Sigmoid colon (tissue), 7 donors: ENCODE measurements around the gene TAS2R40. TPM values are rescaled to one million over a fixed set of nuclear protein-coding genes. Genes with fewer than 3 reads are reported as not detected.
"Not testable (repeated sequence)": the region's sequence is repeated elsewhere in the genome, so short reads cannot be mapped to it uniquely, and the experiment has no call there.

Experiments used
- DNase-seq: peaks from one replicate; pipeline ENCODE4 v3.0.0-alpha.2; 2019
- H3K27ac ChIP-seq, 4 donors: fragments of 200-600 bp; sonication (generic); one replicate each; pipeline ENCODE4 v1.5.1; 2016 to 2019; ENCODE audit warnings: mild to moderate bottlenecking in 1 of 4
- H3K27me3 ChIP-seq, 3 donors: fragments of 200-600 bp; sonication (generic); one replicate each; pipeline ENCODE4 v1.5.1; 2019; ENCODE audit warnings: mild to moderate bottlenecking in 1 of 3
- H3K36me3 ChIP-seq, 4 donors: fragments of 200-600 bp; sonication (generic); one replicate each; pipeline ENCODE4 v1.5.1; 2016 to 2019
- H3K4me1 ChIP-seq, 4 donors: fragments of 200-600 bp; sonication (generic); one replicate each; pipeline ENCODE4 v1.5.1; 2017 to 2019
- H3K4me3 ChIP-seq, 4 donors: fragments of 200-600 bp; sonication (generic); one replicate each; pipeline ENCODE4 v1.5.1; 2017 to 2019; ENCODE audit warnings: mild to moderate bottlenecking in 2 of 4, moderate library complexity in 1 of 4
- H3K9me3 ChIP-seq, 4 donors: fragments of 200-600 bp in 3 of 4; sonication (generic) in 3 of 4; one replicate each; pipeline versions ENCODE4 v1.5.1 to v1.6.1; 2013 to 2019
- EP300 ChIP-seq, 4 donors: sonication (generic); formaldehyde crosslinking; IDR thresholded peaks; one replicate each; pipeline ENCODE4 v1.6.1; 2017; ENCODE audit warnings: antibody characterized with exemption in 4 of 4
- POLR2A ChIP-seq, 2 donors: fragments of 450-650 bp; IDR thresholded peaks; one replicate each; pipeline ENCODE4 v1.6.1; 2016; ENCODE audit warnings: antibody characterized with exemption in 2 of 2, mild to moderate bottlenecking in 2 of 2, moderate library complexity in 2 of 2
- POLR2AphosphoS5 ChIP-seq, 4 donors: sonication (generic); formaldehyde crosslinking; IDR thresholded peaks; one replicate each; pipeline ENCODE4 v1.6.1; 2017; ENCODE audit warnings: antibody characterized with exemption in 4 of 4
- WGBS, 2 donors: extraction: QIAGEN DNeasy Blood & Tissue Kit; methylation state at CpG; one replicate each; pipeline ENCODE4 v1.1.7; 2013; 5-methylcytosine and 5-hydroxymethylcytosine counted together
- intact Hi-C: fragments of 100-400 bp; cut with DNase I; formaldehyde crosslinking; loops from one replicate; pipeline ENCODE4 v1.15.1; 2023
- polyA plus RNA-seq, 3 donors: library from polyadenylated mRNA; stranded (reverse); fragments of 200-250 nt; gene quantifications; one replicate each; pipeline ENCODE4 v1.2.3, GENCODE V29; 2013
- small RNA-seq, 3 donors: library from RNA; depleted of rRNA; stranded (forward); fragments of <200 nt; gene quantifications; one replicate each; pipeline ENCODE3, GENCODE V24; 2016
- total RNA-seq, 4 donors: library from RNA; depleted of rRNA; stranded (reverse); fragments of >200 nt; gene quantifications; one replicate each; pipeline ENCODE4 v1.1.0, GENCODE V29; 2016
- TF ChIP-seq, protein P1 (sequence below), 4 experiments: fragments of 450-650 bp in 3 of 4; fragments of 200-600 bp in 1 of 4; IDR thresholded peaks; one replicate each; pipeline ENCODE4 v1.5.1; 2016 to 2019; ENCODE audit warnings: antibody characterized with exemption in 4 of 4, mild to moderate bottlenecking in 3 of 4, moderate library complexity in 2 of 4
- donor health status: healthy with polysubstance abuse.
- donor health status: Bipolar disorder and iron deficiency.
- donor health status: healthy.

Gene TAS2R40
- total and polyA plus RNA-seq, 7 donors: not detected

DNA sequence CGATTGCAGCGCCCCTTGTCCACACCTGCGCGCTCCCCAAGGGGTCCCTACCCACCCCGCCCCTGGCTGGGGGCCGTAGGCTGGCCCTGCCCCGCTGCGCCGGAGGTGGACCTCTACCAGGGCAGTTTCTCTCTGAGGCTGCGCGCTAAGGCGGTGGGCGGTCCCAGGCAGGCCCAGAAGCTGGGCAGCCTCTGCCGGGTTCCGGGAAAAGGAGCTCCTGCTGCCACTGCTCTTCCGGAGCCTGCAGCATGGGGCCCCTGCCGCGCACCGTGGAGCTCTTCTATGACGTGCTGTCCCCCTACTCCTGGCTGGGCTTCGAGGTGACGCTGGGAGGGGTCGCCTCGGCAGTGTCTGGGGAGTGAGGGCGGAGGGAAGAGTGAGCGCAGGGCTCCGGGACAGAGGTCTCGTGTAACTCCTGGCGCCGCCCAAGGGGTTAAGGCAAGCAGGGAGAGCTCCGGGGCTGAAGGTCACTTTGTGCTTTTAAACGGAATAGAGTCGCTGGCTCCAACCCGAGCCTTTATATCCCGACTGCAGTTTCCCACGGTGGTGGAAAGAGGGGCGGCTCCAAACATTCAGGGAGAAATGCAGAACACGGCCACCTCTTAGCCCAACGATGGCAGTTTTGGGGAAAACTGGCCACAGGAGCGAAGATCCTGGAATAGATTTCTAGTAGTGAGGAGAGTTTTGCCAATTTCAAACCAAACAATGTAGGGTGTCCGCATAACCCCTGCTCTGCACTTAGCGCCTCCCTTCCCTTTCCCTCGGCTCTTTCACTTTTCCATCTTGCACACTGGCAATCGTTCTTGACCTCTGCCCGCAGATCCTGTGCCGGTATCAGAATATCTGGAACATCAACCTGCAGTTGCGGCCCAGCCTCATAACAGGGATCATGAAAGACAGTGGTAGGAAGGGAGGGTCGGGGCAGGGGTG, 41.7 kb downstream of the TAS2R40 start, which contains the start of gene GSTK1:
GSTK1 (plus strand) TSS at position 176 of the 930 bp plus-strand sequence; CDS start at position 249, 73 bp downstream.
- Histone ChIP-seq H3K27me3 (no peaks in the 10 kb centered on the region), H3K4me3 (peak within 1 kb of the TSS; percentile 79 to 83 (median 80)), H3K27ac (peak within 1 kb of the TSS; percentile 82 to 89 (median 87)), H3K9me3 (no peaks in the 10 kb centered on the region), H3K36me3 (peaks cover 8 to 25% (median 16%) of the 10 kb centered on the region in 4 donors), H3K4me1 (peaks cover 0 to 28% (median 20%) of the 10 kb centered on the region in 4 donors)
- TF ChIP-seq POLR2A (IDR thresholded peaks at IDR 0.05) (peak; percentile 48 to 87), POLR2AphosphoS5 (IDR thresholded peaks at IDR 0.05) (peak; percentile 59 to 90 (median 80))
- TF ChIP-seq, protein P1, sequence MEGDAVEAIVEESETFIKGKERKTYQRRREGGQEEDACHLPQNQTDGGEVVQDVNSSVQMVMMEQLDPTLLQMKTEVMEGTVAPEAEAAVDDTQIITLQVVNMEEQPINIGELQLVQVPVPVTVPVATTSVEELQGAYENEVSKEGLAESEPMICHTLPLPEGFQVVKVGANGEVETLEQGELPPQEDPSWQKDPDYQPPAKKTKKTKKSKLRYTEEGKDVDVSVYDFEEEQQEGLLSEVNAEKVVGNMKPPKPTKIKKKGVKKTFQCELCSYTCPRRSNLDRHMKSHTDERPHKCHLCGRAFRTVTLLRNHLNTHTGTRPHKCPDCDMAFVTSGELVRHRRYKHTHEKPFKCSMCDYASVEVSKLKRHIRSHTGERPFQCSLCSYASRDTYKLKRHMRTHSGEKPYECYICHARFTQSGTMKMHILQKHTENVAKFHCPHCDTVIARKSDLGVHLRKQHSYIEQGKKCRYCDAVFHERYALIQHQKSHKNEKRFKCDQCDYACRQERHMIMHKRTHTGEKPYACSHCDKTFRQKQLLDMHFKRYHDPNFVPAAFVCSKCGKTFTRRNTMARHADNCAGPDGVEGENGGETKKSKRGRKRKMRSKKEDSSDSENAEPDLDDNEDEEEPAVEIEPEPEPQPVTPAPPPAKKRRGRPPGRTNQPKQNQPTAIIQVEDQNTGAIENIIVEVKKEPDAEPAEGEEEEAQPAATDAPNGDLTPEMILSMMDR (IDR thresholded peaks at IDR 0.05): no peak
- intact Hi-C loops: loop anchor here (2.0 to 5.0 kb wide), 2 partner anchors 25 to 119 kb away; partner anchors contain the start of genes CASP2 and ZYX
- DNase-seq: peak; percentile 90
- WGBS, 2 donors: 1% methylated on average over 48 of the region's 48 CpGs

DNA sequence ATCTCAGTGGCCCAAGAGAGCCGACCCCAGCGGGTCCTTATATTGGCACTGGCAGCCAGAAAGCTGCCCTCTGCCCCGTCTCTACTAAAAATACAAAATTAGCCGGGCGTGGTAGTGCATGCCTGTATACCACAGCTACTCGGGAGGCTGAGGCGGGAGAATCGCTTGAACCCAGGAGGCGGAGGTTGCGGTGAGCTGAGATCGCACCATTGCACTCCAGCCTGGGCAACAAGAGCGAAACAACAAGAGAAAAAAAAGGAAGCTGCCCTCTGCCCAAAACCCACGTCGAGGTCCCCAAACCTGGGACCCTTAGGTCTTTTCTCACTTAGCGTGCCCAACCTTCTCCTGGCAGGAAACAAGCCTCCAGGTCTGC, 42.3 kb downstream of the TAS2R40 start:
- intact Hi-C loops: loop anchor here (2.0 to 5.0 kb wide), 2 partner anchors 25 to 118 kb away; partner anchors contain the start of genes CASP2 and ZYX
- DNase-seq, H3K9me3 ChIP-seq, H3K27me3 ChIP-seq: not testable (repeated sequence)
- peak overlapping the region; percentile 82 to 89 (median 87) for H3K27ac ChIP-seq
- peaks cover 14 to 31% (median 20%) of the 10 kb centered on the region in 4 donors for H3K36me3 ChIP-seq
- peaks cover 0 to 22% (median 17%) of the 10 kb centered on the region in 4 donors for H3K4me1 ChIP-seq
- WGBS, 2 donors: 12 to 53% methylated on average over 15 of the region's 15 CpGs
- H3K4me3 ChIP-seq: peak overlapping the region; percentile 79 to 83 (median 80)

DNA sequence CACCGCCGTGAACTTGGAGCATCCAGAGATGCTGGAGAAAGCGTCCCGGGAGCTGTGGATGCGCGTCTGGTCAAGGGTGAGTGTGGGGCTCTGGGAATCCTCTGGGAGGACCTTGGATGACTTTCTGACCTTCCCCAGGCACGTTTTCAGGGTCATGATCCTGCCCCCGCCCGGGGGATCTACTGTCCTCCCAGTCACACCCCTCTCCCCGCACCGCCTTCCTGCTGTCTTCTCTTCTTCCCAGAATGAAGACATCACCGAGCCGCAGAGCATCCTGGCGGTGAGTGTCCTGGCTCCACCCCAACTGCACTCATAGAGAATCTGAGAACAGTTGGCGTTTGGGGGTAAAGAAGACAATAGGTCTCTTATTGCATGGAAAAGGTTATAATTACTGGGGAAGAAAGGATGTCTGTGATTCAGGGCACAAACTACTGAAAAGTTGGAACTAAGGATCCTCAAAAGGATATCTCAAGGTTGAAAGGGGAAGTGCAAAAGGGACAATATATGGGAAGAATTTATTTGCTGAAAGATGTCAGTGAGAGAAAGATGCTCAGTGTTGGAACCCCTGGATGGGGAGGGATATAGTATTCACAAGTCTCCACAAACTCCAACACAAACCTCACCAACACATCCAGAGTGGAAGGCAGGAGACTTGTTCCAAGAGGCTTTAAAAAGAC, 43.3 kb downstream of the TAS2R40 start:
- peak overlapping the region in 1 of 4 donors; percentile 88 for H3K27ac ChIP-seq
- no peaks in the 10 kb centered on the region for H3K27me3 ChIP-seq
- H3K4me1 ChIP-seq: peaks cover 0 to 22% (median 17%) of the 10 kb centered on the region in 4 donors
- intact Hi-C loops: loop anchor here (2.0 kb wide), 1 partner anchor 24 kb away; the partner anchor contains the start of gene CASP2
- no peaks in the 10 kb centered on the region for H3K9me3 ChIP-seq
- no peak for TF ChIP-seq POLR2A (IDR thresholded peaks at IDR 0.05)
- no peak for TF ChIP-seq EP300 (IDR thresholded peaks at IDR 0.05)
- H3K4me3 ChIP-seq: peak overlapping the region in 1 of 4 donors; percentile 83
- peaks cover 14 to 41% (median 25%) of the 10 kb centered on the region in 4 donors for H3K36me3 ChIP-seq
- DNase-seq: no peak
- WGBS, 2 donors: 69 to 83% methylated on average over 15 of the region's 15 CpGs

DNA sequence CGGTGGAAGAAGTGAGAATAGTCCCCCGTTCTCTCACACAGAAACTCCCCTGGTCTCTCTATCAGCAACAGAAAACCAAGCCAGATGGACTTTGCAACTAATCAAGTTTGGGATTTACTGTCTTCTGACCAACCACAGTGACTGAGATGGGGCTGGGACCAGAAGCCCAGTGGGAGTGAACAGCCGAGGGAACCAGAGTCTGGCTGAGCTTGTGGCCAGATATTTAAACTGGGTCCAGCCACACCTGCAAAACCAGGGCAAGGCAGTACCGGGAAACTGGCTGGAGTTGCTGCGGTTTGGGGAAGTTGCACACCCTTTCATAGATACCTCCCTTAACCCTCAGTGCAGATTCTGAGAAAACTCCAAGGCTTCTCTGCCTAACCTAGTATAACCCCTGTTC, 47.4 kb downstream of the TAS2R40 start:
- H3K4me1 ChIP-seq: peaks cover 0 to 12% (median 10%) of the 10 kb centered on the region in 4 donors
- no peaks in the 10 kb centered on the region for H3K9me3 ChIP-seq
- 17 to 46% methylated on average over 5 of the region's 5 CpGs for WGBS, 2 donors
- no peak overlapping the region for H3K4me3 ChIP-seq
- DNase-seq: no peak
- intact Hi-C loops: no loop called here
- H3K27me3 ChIP-seq: no peaks in the 10 kb centered on the region
- TF ChIP-seq, protein P1 (IDR thresholded peaks at IDR 0.05): no peak
- TF ChIP-seq EP300 (IDR thresholded peaks at IDR 0.05): no peak
- no peak for TF ChIP-seq POLR2AphosphoS5 (IDR thresholded peaks at IDR 0.05)
- no peak for TF ChIP-seq POLR2A (IDR thresholded peaks at IDR 0.05)
- peaks cover 14 to 42% (median 25%) of the 10 kb centered on the region in 4 donors for H3K36me3 ChIP-seq
- H3K27ac ChIP-seq: no peak overlapping the region

DNA sequence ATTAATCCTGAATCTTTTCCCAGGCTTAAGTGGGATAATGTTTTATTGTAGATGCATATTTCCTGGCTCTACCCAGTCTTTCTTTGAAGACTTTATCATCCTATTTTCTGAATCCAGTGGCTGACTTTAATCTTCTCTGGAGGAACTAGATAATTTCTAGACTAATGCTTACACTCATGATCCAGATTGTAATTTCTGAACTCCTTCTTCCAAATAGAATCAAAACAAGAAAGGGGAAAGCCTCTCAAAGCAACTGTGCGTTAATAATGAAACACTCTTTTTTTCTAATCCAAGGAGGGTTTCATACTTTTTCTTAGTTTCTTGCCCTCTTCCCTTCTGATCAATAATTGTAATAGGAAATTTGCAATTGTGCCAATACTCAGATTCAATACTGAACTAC, 49.4 kb downstream of the TAS2R40 start:
- Histone ChIP-seq H3K4me1 (no peaks in the 10 kb centered on the region), H3K36me3 (peaks cover 14 to 37% (median 25%) of the 10 kb centered on the region in 4 donors), H3K9me3 (no peaks in the 10 kb centered on the region), H3K27me3 (no peaks in the 10 kb centered on the region), H3K4me3 (no peak overlapping the region), H3K27ac (no peak overlapping the region)
- 86 to 91% methylated on average over 1 of the region's 1 CpG for WGBS, 2 donors
- no peak for DNase-seq
- intact Hi-C loops: no loop called here
- TF ChIP-seq, protein P1 (IDR thresholded peaks at IDR 0.05): no peak
- TF ChIP-seq POLR2AphosphoS5 (IDR thresholded peaks at IDR 0.05) (no peak), EP300 (IDR thresholded peaks at IDR 0.05) (no peak), POLR2A (IDR thresholded peaks at IDR 0.05) (no peak)

Small RNA genes lying within 50 kb of the gene (small RNA-seq; reads per million reads assigned to genes)
- 0 reads per million in 3 donors for gene AC073342.3

Other genes with a start within 250 kb of the TAS2R40 start
- not detected for gene OR9A2, start 194.9 kb upstream of the TAS2R40 start, total RNA-seq
- not detected for gene OR9A2, start 194.9 kb upstream of the TAS2R40 start, polyA plus RNA-seq
- gene OR6V1, start 169.7 kb upstream of the TAS2R40 start, total RNA-seq: not detected
- not detected for gene OR6V1, start 169.7 kb upstream of the TAS2R40 start, polyA plus RNA-seq
- gene PIP, start 90.0 kb upstream of the TAS2R40 start, total RNA-seq: not detected
- not detected for gene PIP, start 90.0 kb upstream of the TAS2R40 start, polyA plus RNA-seq
- gene TAS2R39, start 38.6 kb upstream of the TAS2R40 start, total RNA-seq: not detected
- not detected for gene TAS2R39, start 38.6 kb upstream of the TAS2R40 start, polyA plus RNA-seq
- 100 to 1,000 TPM; 111 to 168 (median 134) TPM for gene GSTK1, start 41.4 kb downstream of the TAS2R40 start, total RNA-seq
- 100 to 1,000 TPM; 158 to 247 (median 234) TPM for gene GSTK1, start 41.4 kb downstream of the TAS2R40 start, polyA plus RNA-seq
- gene TMEM139, start 62.9 kb downstream of the TAS2R40 start, total RNA-seq: under 1 TPM in 1 of 4 donors, not detected in 3; 0.71 TPM
- gene TMEM139, start 62.9 kb downstream of the TAS2R40 start, polyA plus RNA-seq: 10 to 100 TPM; 26.4 to 58.5 (median 54.8) TPM
- gene CASP2, start 66.3 kb downstream of the TAS2R40 start, total RNA-seq: 10 to 100 TPM in 1 of 4 donors, 1 to 10 TPM in 3; 7.1 to 14.4 (median 7.8) TPM
- 10 to 100 TPM in 1 of 3 donors, 1 to 10 TPM in 2; 6.0 to 16.2 (median 6.0) TPM for gene CASP2, start 66.3 kb downstream of the TAS2R40 start, polyA plus RNA-seq
- gene CLCN1, start 94.1 kb downstream of the TAS2R40 start, total RNA-seq: under 1 TPM in 1 of 4 donors, not detected in 3; 0.14 TPM
- gene CLCN1, start 94.1 kb downstream of the TAS2R40 start, polyA plus RNA-seq: under 1 TPM in 1 of 3 donors, not detected in 2; 0.15 TPM
- gene FAM131B, start 140.7 kb downstream of the TAS2R40 start, total RNA-seq: 10 to 100 TPM in 1 of 4 donors, 1 to 10 TPM in 3; 6.4 to 15.7 (median 6.8) TPM
- gene FAM131B, start 140.7 kb downstream of the TAS2R40 start, polyA plus RNA-seq: 1 to 10 TPM in 1 of 3 donors, under 1 TPM in 2; under 0.01 to 2.0 (median under 0.01) TPM
- 100 to 1,000 TPM in 2 of 4 donors, 10 to 100 TPM in 2; 67.3 to 218 (median 120) TPM for gene ZYX, start 159.3 kb downstream of the TAS2R40 start, total RNA-seq
- 10 to 100 TPM; 34.4 to 91.3 (median 46.8) TPM for gene ZYX, start 159.3 kb downstream of the TAS2R40 start, polyA plus RNA-seq
- 1 to 10 TPM in 1 of 4 donors, under 1 TPM in 1, not detected in 2; 0.14 to 1.5 TPM for gene EPHA1, start 186.8 kb downstream of the TAS2R40 start, total RNA-seq
- gene EPHA1, start 186.8 kb downstream of the TAS2R40 start, polyA plus RNA-seq: 10 to 100 TPM in 1 of 3 donors, 1 to 10 TPM in 1, under 1 TPM in 1; 0.92 to 10.2 (median 4.2) TPM
- not detected for gene TAS2R60, start 221.4 kb downstream of the TAS2R40 start, total RNA-seq
- not detected for gene TAS2R60, start 221.4 kb downstream of the TAS2R40 start, polyA plus RNA-seq